Measurements from ENCODE around the gene G3BP2. TPM values are rescaled to one million over a fixed set of nuclear protein-coding genes. Genes with fewer than 3 reads are reported as not detected.

G3BP2 gene
- total and polyA plus RNA-seq, 10 of the 15 experiments (the other 5 are each of a cell fraction or from before 2014, with no cell fraction given): 22.2 to 176 (median 102) TPM

GRCh38 chr4:75662626-75663025, 10.6 kb downstream of the G3BP2 start (continued):
- no peak for TF ChIP-seq NKRF (conservative IDR thresholded peaks at IDR 0.05)

GRCh38 chr4:75660491-75660890, 12.7 kb downstream of the G3BP2 start:
- H2AFZ ChIP-seq (ENCODE audit: control insufficient read depth, low read depth, low read length): no peak overlapping the region
- ChIA-PET POLR2A (no interaction called here), CTCF (interaction anchor here (1.1 to 2.4 kb wide), 4 partner anchors 10 to 187 kb away, joined by 3 to 12 read pairs (median 7); no protein-coding TSS in a partner anchor), RAD21 (ENCODE audit: unreplicated experiment) (interaction anchor here (0.8 to 3.4 kb wide), 2 partner anchors 10 to 63 kb away, joined by 3 to 8 read pairs; partner anchors contain the start of gene USO1), SMC1A (ENCODE audit: uncharacterized antibody, unreplicated experiment) (interaction anchor here (1.2 to 1.4 kb wide), 2 partner anchors 9 to 187 kb away, joined by 3 to 4 read pairs; no protein-coding TSS in a partner anchor)
- in situ Hi-C loops (cut with MboI): no loop called here
- FAIRE-seq: no peak
- peaks cover 60% of the 10 kb centered on the region for H3K79me2 ChIP-seq (ENCODE audit: control insufficient read depth, insufficient read depth, low read length)
- no peaks in the 10 kb centered on the region for H3K27me3 ChIP-seq (replicated peaks in 1 of 2; ENCODE audit: control insufficient read depth in 2 of 2, insufficient read depth in 2 of 2, low read length in 1 of 2)
- TF ChIP-seq NFYA (IDR thresholded peaks at IDR 0.05; ENCODE audit: borderline replicate concordance, low read depth, low read length) (no peak), NR2C1 (IDR thresholded peaks at IDR 0.05) (no peak), HCFC1 (IDR thresholded peaks at IDR 0.05; ENCODE audit: low read length) (no peak), SP1 (IDR thresholded peaks at IDR 0.05; ENCODE audit: low read depth, low read length) (no peak), YY1 (IDR thresholded peaks at IDR 0.05; ENCODE audit: low read depth, low read length) (no peak), RUNX3 (IDR thresholded peaks at IDR 0.05; ENCODE audit: low read length) (no peak), ZNF274 (IDR thresholded peaks at IDR 0.05; ENCODE audit: insufficient read depth, insufficient read length) (no peak), ZNF384 (IDR thresholded peaks at IDR 0.05; ENCODE audit: borderline replicate concordance, low read depth, low read length) (no peak), ZBTB33 (IDR thresholded peaks at IDR 0.05) (no peak), CUX1 (IDR thresholded peaks at IDR 0.05; ENCODE audit: insufficient replicate concordance, low read depth, low read length) (no peak), USF2 (IDR thresholded peaks at IDR 0.05; ENCODE audit: borderline replicate concordance, low read depth, low read length) (no peak), FOXK2 (IDR thresholded peaks at IDR 0.05) (no peak), ESRRA (IDR thresholded peaks at IDR 0.05; ENCODE audit: low read length) (no peak)
- H4K20me1 ChIP-seq (ENCODE audit: control insufficient read depth, insufficient read depth): peaks cover 3% of the 10 kb centered on the region
- no TSS peak for BruUV-seq (replicated peaks)
- peaks cover 0 to 30% of the 10 kb centered on the region in 2 experiments; a peak in 3 of 4 replicates for H3K36me3 ChIP-seq (ENCODE audit: control insufficient read depth in 2 of 2, insufficient read depth in 2 of 2, low read length in 1 of 2)
- H3K4me1 ChIP-seq (ENCODE audit: control insufficient read depth, insufficient read depth, low read length): peaks cover 7% of the 10 kb centered on the region; the same call in 1 of the 2 replicates
- DNase-seq (ENCODE audit: low read depth, low spot score): no peak
- intact Hi-C loops (cut with micrococcal nuclease; ENCODE audit: unreplicated experiment): no loop called here
- H3K27ac ChIP-seq (ENCODE audit: control insufficient read depth, insufficient read depth): no peak overlapping the region
- no peak overlapping the region for H3K4me3 ChIP-seq
- no peak for ATAC-seq
- H3K9me3 ChIP-seq (replicated peaks; ENCODE audit: control insufficient read depth, insufficient read depth, low read length): no peaks in the 10 kb centered on the region
- no peak overlapping the region for H3K9ac ChIP-seq (ENCODE audit: control insufficient read depth, insufficient read depth, low read length)
- no peak overlapping the region for H3K4me2 ChIP-seq (ENCODE audit: control insufficient read depth, insufficient read depth)
- WGBS (ENCODE audit: insufficient coverage, insufficient replicate concordance, low lambda C conversion rate, missing lambda C conversion rate): 96% methylated on average over 2 of the region's 2 CpGs
